GM21390 (cell line): ENCODE measurements around the gene SLC44A1.

Source experiments
- ATAC-seq: cut with Tn5 transposase; IDR thresholded peaks from one replicate; pipeline ENCODE4 v1.9.1; 2021; ENCODE audit not compliant: unreplicated experiment

The SLC44A1 gene

DNA sequence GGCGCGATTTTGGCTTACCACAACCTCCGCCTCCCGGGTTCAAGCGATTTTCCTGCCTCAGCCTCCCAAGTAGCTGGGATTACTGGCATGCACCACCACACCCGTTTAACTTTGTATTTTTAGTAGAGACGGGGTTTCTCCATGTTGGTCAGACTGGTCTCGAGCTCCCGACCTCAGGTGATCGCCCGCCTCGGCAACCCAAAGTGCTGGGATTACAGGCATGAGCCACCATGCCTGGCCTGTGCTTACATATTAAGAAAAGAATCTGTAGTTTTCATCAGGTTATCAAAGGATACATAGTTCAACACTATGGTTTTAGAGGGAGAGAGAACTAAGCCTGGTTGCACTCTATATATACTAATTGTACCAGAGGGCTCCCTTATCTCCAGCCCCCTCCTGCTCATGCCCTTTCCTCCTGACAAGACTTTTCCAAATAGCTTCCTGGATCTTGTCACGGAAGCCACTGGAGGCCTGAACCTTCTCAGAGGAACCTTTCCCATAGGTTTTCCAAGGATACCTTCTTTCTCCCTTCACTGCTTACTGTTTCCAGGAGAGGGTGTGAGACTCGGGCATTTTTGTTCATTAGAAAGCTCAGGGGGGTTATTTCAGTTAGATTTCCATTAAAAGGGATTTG lies 53.1 kb downstream of the SLC44A1 start:
- ATAC-seq: no peak

DNA sequence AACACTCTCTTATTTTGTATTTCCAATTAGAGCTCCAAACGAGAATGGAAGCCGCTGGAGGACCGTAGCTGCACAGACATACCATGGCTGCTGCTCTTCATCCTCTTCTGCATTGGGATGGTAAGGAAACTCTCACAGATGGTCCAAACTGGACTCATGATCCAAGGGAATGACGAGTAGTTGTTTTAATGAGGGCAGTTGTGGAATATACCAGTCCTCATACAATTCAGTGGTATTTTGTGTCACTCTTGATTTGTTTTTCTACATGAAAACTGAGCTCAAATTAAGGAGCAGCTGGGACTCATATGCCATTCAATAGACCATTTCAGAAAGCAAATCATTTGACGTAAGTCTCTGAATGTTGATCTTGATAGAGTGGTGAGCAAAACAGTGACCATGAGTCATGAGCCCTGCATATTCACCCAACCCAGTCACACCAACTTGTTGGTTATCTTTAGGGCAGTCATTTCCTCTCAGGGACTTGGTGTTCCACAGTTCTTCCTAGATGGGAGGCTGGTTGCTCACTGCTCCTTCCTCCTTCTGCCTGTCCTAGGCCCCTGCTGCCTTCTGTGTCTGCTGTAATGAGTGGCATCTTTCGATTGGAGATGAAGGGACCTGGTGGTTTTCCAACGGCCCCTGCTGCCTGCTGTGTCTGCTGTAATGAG lies 54.9 kb downstream of the SLC44A1 start:
- no peak for ATAC-seq

DNA sequence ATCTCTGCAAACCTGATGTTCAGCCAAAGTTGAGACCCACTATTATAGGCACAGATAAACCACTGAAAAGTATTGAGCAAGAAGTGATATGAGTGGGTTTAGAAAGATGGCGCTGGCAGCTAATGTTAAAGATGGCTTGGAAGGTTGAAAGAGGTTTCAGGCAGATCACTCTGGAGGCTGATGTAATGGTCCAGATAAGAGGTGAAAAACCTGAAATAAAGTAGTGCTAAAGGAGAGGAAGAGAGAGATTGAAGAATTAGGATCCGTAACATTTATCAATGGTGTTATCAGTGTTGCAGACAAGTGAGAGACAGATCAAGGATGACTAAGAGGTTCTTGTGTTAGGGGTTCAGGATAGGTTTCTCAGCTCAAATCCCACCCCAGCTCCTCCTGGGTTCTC lies 58.3 kb downstream of the SLC44A1 start:
- no peak for ATAC-seq

DNA sequence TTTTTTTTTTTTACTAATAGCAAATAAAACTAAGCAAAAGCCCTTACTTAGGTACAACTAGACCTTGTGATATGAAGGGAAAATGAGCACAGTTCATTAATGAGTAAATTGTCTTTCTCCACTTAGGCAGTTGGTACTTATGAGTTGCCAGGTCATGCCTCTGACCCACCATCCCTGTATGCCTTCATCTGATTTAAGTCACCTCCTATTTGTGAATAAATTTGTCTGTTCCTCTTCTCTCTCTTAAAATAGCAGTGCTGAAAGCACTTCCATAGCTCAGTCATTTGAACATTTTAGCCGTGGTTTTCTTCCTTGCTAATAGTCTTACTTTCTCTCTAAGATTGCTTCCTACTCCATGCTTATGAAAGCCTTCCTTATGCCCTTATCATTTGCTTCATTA lies 61.4 kb downstream of the SLC44A1 start:
- no peak for ATAC-seq

DNA sequence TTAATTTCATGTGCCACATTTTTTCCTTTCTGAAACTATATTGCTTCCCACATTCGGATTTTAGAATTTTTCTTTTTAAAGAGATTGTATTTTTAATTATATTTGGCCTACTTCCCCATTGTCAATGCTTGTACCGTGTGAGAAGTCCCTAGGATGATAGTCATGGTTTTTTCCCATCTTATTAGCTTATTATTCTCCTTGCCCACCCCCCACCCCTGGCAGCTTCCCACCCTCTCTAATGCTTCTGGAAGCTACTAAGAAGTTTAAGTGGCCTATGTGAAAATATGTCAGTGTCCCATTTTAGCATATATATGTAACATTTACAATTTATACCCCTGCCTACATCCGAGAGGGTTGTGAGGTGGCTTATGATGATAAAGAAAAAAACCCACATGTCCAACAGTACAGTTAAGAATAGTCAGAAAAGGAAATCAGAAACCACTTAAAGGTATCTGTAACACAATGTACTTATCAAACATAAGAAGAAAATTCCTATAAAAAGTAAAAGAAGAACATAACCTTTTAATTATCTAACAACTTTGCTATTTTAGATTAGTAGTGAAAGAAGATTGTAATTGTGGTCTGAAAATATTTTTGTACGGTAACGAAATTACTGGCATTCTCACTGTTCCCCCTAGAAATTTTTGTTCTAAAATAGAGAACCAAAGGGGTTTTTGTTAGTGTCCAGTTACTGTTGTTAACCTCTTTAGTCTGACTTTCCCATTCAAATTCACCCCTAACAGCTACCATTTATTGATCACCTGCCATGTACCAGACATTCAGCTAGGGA lies 62.1 kb downstream of the SLC44A1 start:
- ATAC-seq: peak; percentile 41

DNA sequence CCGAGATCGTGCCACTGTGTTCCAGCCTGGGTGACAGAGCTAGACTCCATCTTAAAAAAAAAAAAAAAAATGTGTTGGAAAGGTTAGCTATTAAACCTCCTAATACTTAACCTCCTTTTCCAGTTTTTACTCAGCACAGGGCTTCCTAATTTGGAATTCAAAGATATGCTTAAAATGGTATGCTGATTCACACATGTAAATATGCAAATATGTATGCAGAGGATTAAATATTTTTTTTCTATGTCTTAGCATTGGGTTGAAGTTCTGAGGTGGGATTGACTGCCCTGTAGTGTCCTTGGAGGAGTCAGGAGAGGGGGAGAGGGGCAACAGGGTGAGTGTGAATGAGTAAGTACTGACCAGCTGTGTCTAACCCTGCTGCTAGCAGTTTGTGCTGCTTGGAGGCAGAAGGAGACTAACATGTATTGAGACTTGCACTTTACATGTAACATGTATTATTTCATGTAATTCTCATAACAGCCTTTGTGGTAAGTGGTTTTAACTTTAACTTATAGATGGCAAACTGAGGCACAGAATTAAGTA lies 63.2 kb downstream of the SLC44A1 start:
- no peak for ATAC-seq

DNA sequence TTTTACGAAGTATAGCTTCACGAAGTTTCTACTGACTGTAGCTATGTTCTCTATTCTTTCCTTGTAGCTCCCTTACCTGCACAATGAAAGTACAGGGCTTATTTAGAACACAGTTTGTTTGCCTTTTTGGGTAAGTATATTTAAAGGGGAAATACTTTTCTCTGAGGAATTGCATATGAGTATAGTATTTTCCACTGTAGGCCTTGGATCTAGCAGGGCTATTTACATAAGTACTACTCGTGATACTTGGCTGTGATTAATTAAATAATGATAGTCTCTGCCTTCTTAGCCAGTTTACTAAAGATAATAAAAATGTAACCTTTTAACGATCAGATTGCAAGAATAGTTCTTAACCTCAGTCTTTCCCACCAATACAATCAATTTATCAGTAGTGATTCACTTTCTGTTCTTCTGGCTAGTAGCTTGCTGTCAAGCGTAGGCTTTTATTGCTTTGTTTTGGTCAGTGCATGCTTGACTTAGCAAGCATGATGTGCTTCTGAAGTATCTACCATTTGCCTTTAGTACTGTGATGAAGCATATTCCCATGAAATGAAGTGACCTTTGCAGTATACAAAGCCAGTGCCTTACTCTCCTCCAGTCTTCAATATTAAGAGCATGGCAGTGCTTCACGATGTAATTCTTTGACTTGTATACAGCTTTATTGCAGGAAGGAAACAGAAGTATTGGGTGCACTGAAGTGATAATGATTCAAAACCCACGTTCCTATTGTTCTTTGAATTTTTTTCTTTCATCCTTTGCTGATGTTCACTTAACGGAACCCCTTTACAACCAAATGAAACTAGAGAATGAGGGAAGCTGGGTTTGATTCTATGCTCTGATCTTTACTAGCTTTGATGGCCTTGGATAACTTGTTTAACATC lies 64.2 kb downstream of the SLC44A1 start:
- ATAC-seq: no peak

DNA sequence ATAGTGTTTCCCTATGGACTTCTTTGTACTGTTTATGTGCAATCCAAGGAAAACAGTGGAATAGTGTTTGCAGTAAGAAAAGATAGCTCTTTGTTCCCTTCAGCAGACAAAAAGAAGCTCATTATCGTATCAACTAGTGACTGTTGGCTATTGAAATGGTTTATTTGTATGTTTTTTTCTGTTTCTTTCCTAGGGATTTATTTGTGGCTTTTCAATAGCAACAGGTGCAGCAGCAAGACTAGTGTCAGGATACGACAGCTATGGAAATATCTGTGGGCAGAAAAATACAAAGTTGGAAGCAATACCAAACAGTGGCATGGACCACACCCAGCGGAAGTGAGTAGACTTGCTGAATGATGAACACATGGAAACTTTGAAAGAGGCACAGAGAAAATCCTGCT lies 65.1 kb downstream of the SLC44A1 start:
- ATAC-seq: no peak

DNA sequence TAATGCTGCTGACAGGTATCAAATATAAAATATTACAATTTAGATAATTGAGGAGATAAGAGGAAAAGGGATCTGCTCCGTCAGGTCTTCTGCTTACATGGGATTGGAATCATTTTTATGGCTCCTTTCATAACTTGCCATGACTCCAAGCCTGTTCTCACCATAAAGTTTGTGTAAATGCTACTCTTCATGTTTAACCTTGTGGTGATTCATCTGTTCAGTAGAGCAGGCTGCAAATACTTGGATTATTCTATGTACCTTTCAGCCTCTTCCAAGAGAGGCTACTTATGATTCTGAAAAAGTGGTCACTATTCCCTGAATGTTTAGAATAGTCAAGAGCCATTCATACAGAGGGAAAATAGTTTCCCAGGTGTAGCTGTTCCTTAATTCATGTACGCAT lies 66.9 kb downstream of the SLC44A1 start:
- ATAC-seq: no peak

DNA sequence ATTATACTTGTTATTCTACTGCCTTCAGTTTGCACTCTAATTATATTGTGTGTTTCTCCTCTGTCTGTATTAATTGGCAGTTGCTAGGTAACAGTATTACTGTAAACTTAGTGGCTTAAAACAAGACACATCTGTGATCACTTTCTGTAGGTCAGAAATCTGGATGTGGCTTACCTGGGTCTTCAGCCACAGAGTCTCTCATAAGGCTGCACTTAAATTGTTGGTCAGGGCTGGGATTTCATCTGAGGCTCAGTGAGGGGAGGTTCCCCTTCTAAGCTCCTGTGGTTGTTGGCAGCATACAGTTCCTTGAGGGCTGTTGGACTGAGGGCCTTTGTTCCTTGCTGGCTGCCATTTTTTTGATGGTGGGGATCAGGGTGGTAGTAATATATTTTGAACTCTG lies 68.8 kb downstream of the SLC44A1 start:
- no peak for ATAC-seq

DNA sequence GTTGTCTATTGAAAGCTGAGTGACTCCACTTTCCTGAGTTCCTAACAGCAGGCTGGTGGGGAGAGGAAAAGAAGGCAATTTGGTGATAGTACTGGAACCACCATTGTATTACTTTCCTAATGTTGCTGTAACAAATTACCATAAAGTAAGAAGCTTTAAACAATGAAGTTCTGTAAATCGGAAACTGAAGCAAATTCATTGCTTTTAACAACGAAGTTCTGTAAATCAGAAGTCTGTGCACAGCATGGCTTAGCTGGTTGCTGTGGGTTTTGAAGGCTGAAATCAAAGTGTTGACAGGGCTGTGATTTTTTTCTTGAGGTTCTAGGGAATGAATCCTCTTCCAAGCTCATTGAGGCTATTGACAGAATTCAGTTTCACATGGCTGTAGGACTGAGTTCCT lies 72.3 kb downstream of the SLC44A1 start:
- no peak for ATAC-seq

DNA sequence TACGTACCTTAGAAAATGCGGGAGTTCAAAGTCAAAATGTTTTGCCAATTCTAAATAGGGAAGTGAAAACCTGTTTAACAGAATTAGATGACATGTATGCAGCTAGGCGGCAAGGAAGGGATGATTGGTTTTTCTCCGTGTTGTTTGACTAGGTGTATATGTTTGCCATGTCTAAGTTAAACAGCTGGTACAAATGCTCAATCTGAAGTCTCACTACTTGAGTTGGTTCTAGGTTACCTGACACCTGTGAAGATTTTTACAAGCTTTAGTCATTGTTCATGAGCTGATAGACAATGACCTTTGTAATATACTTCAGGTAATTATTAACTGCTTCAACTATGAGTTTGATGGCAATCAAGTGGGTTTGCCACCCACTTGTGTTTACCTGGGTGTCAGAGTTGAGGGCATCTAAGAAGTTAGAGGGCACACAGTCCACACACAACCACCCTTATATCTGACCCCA lies 74.3 kb downstream of the SLC44A1 start:
- ATAC-seq: no peak

DNA sequence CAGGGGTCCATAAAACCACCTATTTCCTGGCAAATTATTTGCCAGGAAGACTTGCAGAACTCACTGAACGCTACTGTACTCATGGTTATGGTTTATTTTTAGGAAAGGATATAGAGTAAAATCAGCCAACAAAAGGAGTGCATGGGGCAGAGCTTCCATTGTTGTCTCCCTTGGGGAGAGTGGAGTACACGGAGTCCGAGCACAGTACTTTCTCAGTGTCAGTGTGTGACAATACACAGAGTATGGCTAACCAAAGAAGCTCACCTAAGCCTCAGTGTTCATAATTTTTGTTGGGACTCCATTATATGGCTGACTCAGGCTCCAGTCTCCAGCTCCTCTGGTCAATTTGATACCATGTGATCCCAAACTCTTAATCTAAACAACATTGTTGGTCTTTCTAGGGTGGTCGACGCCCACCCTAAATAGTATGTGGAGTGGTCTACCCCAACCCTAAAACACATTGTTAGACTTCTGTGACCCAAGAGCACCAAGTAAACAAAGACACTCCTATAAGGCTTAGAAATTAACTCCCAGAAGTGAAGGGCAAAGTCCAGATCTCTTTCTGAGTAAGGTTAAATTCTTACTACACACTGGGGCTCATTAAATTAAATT lies 74.9 kb downstream of the SLC44A1 start:
- no peak for ATAC-seq

DNA sequence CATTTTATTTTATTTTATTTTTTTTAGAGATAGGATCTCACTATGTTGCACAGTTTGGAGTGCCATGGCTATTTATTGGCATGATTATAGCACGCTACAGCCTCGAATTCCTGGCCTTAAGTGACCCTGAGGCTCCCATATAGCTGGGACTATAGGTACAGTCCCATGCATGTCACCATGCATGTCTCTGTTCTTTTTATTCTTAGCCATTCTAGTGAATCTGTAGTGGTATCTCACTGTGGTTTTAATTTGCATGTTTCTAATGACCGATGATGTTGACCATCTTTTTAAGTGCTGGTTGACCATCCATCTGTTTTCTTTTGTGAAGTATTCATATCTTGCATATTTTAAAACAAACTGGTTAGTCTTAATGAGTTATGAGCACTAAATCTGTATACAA lies 76.1 kb downstream of the SLC44A1 start:
- ATAC-seq: peak; percentile 77

DNA sequence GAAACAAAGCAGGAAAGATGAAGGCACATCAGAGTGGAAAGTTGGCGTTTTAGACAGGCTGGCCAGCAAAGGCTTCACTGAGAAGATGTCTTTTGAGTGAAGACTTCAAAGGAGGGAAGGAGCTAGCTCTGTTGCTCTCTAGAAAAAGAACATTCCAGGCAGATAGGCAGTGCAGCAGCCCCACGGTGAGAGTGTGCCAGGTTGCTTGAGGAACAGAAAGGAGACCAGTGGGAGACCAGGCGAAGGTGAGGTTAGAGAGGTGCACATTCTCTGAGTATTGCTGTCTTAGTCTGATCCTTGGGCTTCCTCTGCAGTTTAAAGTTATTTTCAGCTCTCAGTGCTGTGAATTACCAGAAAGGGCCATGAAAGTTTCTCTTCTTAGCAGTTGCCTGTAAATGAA lies 83.8 kb downstream of the SLC44A1 start:
- ATAC-seq: no peak

DNA sequence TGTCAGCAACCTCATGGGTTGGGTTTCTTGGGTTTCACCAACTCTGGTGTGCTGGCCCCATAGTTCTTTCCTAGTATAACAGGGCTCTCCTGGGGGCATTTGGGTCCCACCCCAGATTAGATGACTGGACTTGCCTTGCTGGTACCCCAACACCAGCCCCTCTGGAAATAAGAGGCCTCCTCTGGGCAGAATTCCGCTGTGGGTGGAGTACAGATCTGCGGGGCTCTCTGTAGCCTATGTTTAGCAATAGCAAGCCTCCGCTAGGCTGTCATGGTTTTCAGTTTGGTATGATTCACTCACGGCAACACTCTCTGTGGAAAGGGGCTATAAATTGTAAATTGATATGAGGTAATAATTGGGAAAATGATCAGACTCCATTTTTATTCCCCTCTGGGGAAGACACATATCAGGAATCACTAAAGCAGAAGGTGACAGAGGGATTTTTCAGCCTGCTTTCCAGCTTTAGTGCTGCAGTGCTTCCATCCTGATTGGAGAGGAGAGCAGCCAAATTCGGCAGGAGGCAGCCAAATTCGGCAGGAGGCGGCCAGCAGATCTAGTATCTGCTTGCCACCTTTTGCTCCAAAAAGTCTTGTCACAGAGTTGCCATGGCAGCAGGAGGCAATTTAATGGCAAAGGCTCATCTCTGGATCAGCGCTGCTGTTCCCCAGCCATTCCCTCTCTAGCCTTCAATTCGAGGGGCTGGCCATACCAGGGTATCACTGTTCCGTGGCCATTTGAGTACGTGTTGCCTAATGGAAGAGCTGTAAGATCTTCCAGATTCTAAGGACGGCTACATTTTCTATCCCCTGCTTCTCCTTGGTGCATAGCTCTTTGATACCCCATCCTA lies 84.6 kb downstream of the SLC44A1 start:
- ATAC-seq: no peak

DNA sequence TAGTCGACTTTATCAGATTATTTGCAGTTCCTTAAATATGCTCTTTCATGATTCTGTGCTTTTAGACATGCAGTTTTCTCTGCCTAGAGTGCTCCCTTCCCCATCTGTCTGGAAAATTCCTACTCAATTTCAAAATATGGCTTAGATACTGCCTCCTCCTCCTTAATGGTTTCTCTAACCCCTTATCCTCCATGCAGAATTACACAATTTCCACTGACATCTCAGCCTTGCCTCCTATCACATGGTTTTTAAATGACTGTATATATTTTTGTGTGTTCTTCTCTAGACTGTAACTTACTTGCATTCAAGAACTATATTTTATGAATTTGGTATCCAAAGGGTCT lies 85.2 kb downstream of the SLC44A1 start:
- no peak for ATAC-seq

DNA sequence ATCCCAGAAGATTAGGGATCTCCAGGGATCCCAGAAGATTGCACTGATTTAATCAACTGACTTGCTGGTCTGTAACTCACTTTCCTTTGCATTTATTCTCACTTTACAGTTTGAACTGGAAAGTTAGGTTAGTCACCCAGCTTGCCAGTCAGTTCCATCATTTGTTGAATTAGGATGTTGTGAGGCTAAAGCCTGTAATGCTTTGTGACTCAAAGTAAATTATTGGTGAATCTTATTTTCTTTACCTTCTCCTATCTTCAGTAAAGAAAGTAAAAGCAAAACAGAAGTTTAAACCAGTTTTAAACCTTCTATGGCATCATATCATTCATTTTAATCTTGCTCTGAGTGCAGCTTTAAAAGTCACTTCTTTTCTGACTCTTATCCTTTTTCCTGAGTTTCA lies 85.8 kb downstream of the SLC44A1 start:
- ATAC-seq: no peak

DNA sequence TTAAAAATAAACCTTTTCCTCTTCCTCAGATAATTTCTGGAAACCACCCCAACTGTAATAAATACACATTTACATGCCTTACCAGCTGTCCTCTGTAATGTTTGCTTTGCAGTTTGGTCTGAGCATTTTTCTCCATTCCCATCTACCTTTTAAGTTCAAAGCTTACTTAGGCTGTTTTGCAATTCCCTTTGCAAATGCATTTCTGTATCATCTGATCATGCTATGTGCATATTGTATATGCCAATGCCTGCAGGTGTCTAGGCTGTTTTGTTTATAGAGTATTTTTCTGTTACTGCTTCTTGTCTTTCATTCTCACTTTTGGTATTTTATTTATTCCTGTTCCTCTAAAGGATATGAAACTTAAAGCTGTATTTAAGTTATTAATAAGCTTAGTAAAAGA lies 86.3 kb downstream of the SLC44A1 start:
- ATAC-seq: peak; percentile 72

DNA sequence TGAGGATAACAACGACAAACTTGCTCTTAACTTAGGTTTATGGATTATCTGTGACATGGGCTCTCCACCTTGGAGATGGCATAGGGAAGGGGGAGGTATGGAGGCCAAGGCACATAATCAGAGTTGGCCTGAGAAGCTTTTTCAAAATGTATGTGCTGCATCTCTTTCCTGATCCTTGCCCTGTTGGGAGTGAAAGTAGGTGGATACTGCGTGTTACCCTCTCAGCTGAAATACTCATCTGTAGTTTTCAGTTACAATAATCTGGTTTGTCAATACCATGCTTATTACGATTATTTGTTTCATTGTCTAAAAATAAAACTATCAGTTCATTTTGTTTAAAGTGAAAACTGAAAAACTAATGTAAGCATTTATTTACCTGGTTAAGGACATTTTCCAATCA lies 86.7 kb downstream of the SLC44A1 start:
- peak; percentile 46 for ATAC-seq
